Measurements from ENCODE around the gene MOB3B. TPM values are rescaled to one million over a fixed set of nuclear protein-coding genes. Genes with fewer than 3 reads are reported as not detected.

MOB3B gene
- total RNA-seq, 1 donor from 2014 or later = 14.8 TPM

DNA sequence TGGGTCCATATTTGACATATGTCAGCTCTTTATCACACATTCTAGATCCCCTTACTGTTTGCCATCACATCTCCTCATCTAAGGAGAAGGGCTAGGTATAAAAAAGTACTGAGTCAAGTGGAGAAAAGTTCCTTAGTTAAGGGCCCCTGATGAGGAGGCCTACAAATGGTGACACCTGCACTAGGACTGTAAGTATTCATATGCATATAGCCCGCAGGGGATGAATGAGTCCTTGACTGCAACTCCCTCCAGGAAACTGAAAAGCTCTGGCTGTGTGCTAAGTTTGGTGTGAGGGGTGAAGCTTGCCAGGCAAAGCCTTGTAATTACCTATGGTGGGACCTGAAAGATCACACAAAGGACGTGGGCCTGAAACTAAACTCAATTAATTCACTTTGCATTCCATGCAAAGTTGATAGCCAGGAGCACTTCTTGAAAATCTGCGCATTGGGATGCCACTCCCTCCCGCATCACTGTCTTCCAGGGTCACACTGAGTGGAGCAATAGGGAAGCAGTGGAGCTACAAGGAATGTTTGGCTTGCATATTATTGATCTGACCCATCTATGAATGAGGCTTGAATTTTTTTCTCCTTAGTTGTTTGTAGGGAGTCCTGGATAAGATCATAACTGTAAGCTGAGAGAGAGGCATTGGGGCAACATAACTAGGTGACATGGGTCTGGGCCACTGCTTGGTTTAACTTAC lies 220.8 kb downstream of the MOB3B start:
- DNase-seq (ENCODE audit: low spot score in 2 of 2, unreplicated experiment in 2 of 2) = no peak
- no peaks in the 10 kb centered on the region for H3K36me3 Mint-ChIP-seq
- TF ChIP-seq, protein P1, sequence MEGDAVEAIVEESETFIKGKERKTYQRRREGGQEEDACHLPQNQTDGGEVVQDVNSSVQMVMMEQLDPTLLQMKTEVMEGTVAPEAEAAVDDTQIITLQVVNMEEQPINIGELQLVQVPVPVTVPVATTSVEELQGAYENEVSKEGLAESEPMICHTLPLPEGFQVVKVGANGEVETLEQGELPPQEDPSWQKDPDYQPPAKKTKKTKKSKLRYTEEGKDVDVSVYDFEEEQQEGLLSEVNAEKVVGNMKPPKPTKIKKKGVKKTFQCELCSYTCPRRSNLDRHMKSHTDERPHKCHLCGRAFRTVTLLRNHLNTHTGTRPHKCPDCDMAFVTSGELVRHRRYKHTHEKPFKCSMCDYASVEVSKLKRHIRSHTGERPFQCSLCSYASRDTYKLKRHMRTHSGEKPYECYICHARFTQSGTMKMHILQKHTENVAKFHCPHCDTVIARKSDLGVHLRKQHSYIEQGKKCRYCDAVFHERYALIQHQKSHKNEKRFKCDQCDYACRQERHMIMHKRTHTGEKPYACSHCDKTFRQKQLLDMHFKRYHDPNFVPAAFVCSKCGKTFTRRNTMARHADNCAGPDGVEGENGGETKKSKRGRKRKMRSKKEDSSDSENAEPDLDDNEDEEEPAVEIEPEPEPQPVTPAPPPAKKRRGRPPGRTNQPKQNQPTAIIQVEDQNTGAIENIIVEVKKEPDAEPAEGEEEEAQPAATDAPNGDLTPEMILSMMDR (IDR thresholded peaks at IDR 0.05; ENCODE audit: unreplicated experiment) = no peak
- H3K27me3 Mint-ChIP-seq (ENCODE audit: low read depth) = no peaks in the 10 kb centered on the region
- H3K4me1 Mint-ChIP-seq = peaks cover 15% of the 10 kb centered on the region
- H3K9me3 Mint-ChIP-seq = peaks cover 10% of the 10 kb centered on the region
- no peak overlapping the region for H3K4me3 Mint-ChIP-seq
- no peak overlapping the region for H3K27ac Mint-ChIP-seq

DNA sequence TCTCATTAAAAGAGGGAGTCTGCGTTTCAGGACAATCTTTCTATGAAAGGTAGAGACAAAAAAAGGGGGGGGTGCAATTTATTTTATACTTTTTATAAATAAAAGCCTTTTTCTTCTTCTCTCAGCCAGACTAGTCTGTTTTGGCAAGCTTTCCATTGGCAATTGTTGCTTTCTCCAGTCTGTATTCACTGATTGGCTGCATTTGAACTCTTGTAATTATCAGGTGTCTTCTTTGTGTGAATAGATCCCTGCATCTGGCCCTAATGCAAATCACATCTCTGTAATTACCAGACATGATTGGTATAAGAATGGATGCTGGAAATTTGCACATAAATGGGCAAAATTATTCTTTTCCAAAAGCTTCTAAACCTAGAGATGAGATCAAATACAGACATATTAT lies 225.1 kb downstream of the MOB3B start:
- Mint-ChIP-seq H3K27me3 (ENCODE audit: low read depth) (no peaks in the 10 kb centered on the region), H3K4me1 (no peaks in the 10 kb centered on the region), H3K4me3 (no peak overlapping the region), H3K27ac (no peak overlapping the region), H3K36me3 (no peaks in the 10 kb centered on the region), H3K9me3 (peaks cover 13% of the 10 kb centered on the region)
- DNase-seq (ENCODE audit: low spot score in 2 of 2, unreplicated experiment in 2 of 2) = no peak
- TF ChIP-seq, protein P1 (IDR thresholded peaks at IDR 0.05; ENCODE audit: unreplicated experiment) = no peak

DNA sequence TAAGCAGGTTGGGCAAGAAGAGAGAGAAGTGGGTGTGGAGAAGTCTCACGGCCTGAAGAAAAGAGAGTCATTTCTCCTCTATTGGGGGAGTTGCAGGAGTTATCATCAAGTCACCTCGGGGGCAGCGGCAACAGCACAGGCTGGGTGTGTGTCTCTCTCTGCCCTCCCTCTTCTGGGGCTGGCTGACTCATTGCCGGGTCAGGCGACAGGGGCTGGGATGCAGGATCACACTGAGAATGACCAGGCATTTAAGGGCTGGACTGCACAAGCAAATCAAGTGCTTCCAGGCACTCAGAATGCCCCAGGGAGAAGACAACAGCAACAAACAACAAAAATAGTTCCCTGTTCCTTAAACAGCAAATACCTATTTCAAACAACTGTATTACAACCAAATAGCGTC lies 226.4 kb downstream of the MOB3B start:
- TF ChIP-seq, protein P1 (IDR thresholded peaks at IDR 0.05; ENCODE audit: unreplicated experiment) = no peak
- no peaks in the 10 kb centered on the region for H3K27me3 Mint-ChIP-seq (ENCODE audit: low read depth)
- peaks cover 13% of the 10 kb centered on the region for H3K9me3 Mint-ChIP-seq
- H3K27ac Mint-ChIP-seq = no peak overlapping the region
- H3K4me3 Mint-ChIP-seq = no peak overlapping the region
- DNase-seq (ENCODE audit: low spot score in 2 of 2, unreplicated experiment in 2 of 2) = no peak
- no peaks in the 10 kb centered on the region for H3K36me3 Mint-ChIP-seq
- no peaks in the 10 kb centered on the region for H3K4me1 Mint-ChIP-seq

DNA sequence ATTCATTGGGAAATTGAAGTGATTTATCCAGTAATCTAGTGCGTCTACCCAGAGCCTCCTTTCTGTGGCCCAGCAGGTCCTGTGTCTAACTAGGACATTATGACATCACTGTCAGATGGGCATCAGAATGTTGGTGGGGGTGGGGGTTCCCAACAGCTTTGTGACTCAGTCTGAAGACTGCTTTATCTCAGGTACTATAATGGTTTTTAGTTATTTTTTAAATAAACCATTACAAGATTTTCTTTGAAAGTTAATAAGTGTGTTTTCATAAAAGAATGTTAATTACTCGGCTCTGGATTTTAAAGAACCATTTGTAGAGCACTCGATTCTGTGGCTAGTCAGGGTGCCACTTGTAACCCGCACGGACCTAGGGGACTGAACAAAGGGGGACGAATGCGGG lies 232.6 kb downstream of the MOB3B start, which contains the start of gene EQTN:
Gene EQTN (minus strand): TSS at position 101 of the 400 bp plus-strand sequence. CDS start 95 bp downstream, at position 6.
- TF ChIP-seq, protein P1 (IDR thresholded peaks at IDR 0.05; ENCODE audit: unreplicated experiment) = no peak
- Mint-ChIP-seq H3K9me3 (peaks cover 5% of the 10 kb centered on the region), H3K27me3 (ENCODE audit: low read depth) (no peaks in the 10 kb centered on the region), H3K27ac (no peak within 1 kb of the TSS), H3K4me1 (peaks cover 8% of the 10 kb centered on the region), H3K4me3 (no peak within 1 kb of the TSS), H3K36me3 (no peaks in the 10 kb centered on the region)
- DNase-seq (ENCODE audit: low spot score in 2 of 2, unreplicated experiment in 2 of 2) = no peak

DNA sequence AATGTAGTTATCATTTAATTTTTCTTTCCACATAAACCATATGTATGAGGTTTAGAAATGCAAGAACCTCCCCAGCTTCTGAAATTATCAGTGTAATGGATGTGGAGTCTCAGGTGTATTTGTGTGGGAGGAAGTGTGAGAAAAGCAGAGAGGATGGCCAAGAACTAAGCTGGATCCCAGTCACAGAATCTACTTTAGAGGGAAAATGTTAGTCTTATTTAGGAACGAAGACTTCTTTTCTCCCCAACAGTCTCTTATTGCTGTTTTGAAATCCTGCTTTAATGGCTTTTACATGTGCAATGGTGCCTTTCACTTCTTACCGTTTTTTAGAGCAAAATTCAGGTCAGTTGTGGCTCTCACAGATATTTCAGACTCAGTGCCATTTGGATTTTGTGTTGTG lies 235.6 kb downstream of the MOB3B start:
- Mint-ChIP-seq H3K9me3 (peaks cover 5% of the 10 kb centered on the region), H3K4me3 (no peak overlapping the region), H3K27ac (no peak overlapping the region), H3K36me3 (no peaks in the 10 kb centered on the region), H3K4me1 (peaks cover 8% of the 10 kb centered on the region), H3K27me3 (ENCODE audit: low read depth) (no peaks in the 10 kb centered on the region)
- TF ChIP-seq, protein P1 (IDR thresholded peaks at IDR 0.05; ENCODE audit: unreplicated experiment) = no peak
- DNase-seq (ENCODE audit: low spot score in 2 of 2, unreplicated experiment in 2 of 2) = no peak

Measured in mesothelial cell of epicardium (in vitro differentiated cells).